ENCODE data around the gene TRIM54. TPM values are rescaled to one million over a fixed set of nuclear protein-coding genes. Genes with fewer than 3 reads are reported as not detected.

TRIM54 gene
- total and polyA plus RNA-seq, 2 of the 4 experiments (the other 2 are of a cell fraction), result 0.15 TPM; not detected in 1

DNA sequence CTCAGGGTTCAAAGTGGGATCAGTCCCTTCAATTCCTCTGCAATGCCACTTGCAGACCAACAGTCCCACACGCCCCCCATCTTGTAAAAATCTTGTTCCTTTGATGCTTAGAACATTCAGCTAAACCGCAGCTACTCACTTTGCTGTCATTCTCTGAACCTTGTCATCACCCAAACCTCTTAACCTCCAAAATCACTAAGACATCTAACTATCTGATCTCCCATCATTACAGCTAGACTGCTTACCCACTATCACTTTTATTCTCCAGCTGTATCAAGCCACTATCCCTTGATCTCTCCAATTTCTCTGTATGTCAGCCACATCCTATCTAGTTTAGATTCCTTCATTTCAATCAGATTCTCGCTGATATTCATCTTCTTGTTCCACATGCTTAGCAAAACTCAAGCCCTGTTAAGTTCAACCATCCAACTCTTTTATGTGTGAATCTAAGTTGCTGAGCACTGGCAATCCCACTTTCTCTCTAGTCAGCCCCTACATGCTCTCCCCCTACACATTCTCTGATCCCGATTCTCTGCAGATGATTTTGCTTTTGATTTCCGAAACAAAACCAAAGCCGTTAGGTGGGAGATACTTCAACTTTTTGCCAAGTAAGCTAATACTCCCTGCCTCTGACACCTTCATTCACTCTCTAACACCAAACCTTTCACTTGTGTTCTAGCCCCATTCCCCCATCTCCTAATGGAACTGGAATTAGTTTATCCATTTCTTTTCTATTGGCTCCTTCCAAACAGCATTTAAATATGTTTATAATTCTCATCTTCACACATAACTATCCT is 69.8 kb downstream of the TRIM54 start:
- Histone ChIP-seq H3K4ac (ENCODE audit: low read depth, low read length) (no peak overlapping the region), H2BK5ac (ENCODE audit: low read depth, low read length, poor library complexity, severe bottlenecking) (no peak overlapping the region), H2BK120ac (ENCODE audit: low read depth, low read length) (no peak overlapping the region), H3K27ac (ENCODE audit: insufficient read depth, low read length) (no peak overlapping the region), H3K4me2 (ENCODE audit: low read depth, low read length) (no peak overlapping the region), H2AFZ (replicated peaks; ENCODE audit: low read length, poor library complexity) (no peak overlapping the region), H2AK5ac (ENCODE audit: low read depth, low read length) (no peak overlapping the region), H3K36me3 (ENCODE audit: control insufficient read depth, insufficient read depth, low read length) (no peaks in the 10 kb centered on the region), H4K5ac (ENCODE audit: low read depth, low read length) (no peak overlapping the region), H3K4me3 (ENCODE audit: insufficient read depth, low read depth, low read length) (no peak overlapping the region), H4K91ac (ENCODE audit: insufficient read depth, low read depth, low read length) (no peak overlapping the region), H3K18ac (ENCODE audit: low read depth, low read length) (no peak overlapping the region), H2BK15ac (ENCODE audit: low read depth, low read length) (no peak overlapping the region), H3K9me1 (ENCODE audit: insufficient read depth, low read length) (no peaks in the 10 kb centered on the region), H2AK9ac (replicated peaks; ENCODE audit: low read depth, low read length, poor library complexity) (no peak overlapping the region), H3K9ac (ENCODE audit: low read depth, low read length) (no peak overlapping the region), H2BK20ac (ENCODE audit: low read depth, low read length) (no peak overlapping the region), H3K79me1 (ENCODE audit: low read depth in 1 of 2, low read length in 2 of 2) (peaks cover 25 to 56% of the 10 kb centered on the region in 2 experiments), H3K23ac (ENCODE audit: low read depth, low read length) (no peak overlapping the region), H3K9me3 (ENCODE audit: control insufficient read depth, insufficient read depth, low read length) (no peaks in the 10 kb centered on the region), H4K20me1 (ENCODE audit: insufficient read depth, low read length) (no peaks in the 10 kb centered on the region; the same call in 1 of the 2 replicates), H3K27me3 (ENCODE audit: control insufficient read depth, insufficient read depth, low read length) (no peaks in the 10 kb centered on the region), H3K56ac (ENCODE audit: extremely low read depth, insufficient read depth, low read length) (no peak overlapping the region), H3K4me1 (ENCODE audit: control insufficient read depth, insufficient read depth, low read length) (peaks cover 5% of the 10 kb centered on the region), H4K8ac (ENCODE audit: low read depth in 2 of 2, low read length in 2 of 2) (no peak overlapping the region), H3K14ac (replicated peaks; ENCODE audit: low read depth, low read length) (no peak overlapping the region)
- ChIA-PET POLR2A (ENCODE audit: unreplicated experiment) (interaction anchor here (0.6 kb wide), 1 partner anchor 8 kb away, joined by 6 read pairs; no protein-coding TSS in a partner anchor), CTCF (no interaction called here)
- no TSS peak for BruUV-seq (replicated peaks)
- no peak for ATAC-seq (ENCODE audit: low read depth)
- DNase-seq, result no peak
- in situ Hi-C loops (cut with MboI; ENCODE audit: low sequenced_read_pairs), result no loop called here
- intact Hi-C loops (cut with micrococcal nuclease), result no loop called here
- 93% methylated on average over 2 of the region's 6 CpGs; no CpG with 5 or more reads in 1 of the 2 experiments for WGBS, 2 experiments (ENCODE audit: extremely low coverage in 2 of 2, insufficient read length in 1 of 2)
- dilution Hi-C loops (cut with HindIII; ENCODE audit: low sequenced_read_pairs, unreplicated experiment), result no loop called here
- TF ChIP-seq RFX5 (IDR thresholded peaks at IDR 0.05; ENCODE audit: low read depth, low read length) (no peak), MXI1 (IDR thresholded peaks at IDR 0.05; ENCODE audit: borderline replicate concordance, low read depth, low read length) (no peak), RCOR1 (IDR thresholded peaks at IDR 0.05; ENCODE audit: insufficient replicate concordance, low read length) (no peak), CTCF (conservative IDR thresholded peaks at IDR 0.05; ENCODE audit: low read depth, low read length) (no peak), SMC3 (IDR thresholded peaks at IDR 0.05; ENCODE audit: low read depth, low read length) (no peak), CHD1 (IDR thresholded peaks at IDR 0.05; ENCODE audit: low read depth, low read length) (no peak), FOS (IDR thresholded peaks at IDR 0.05; ENCODE audit: low read depth, low read length) (no peak), CEBPB (IDR thresholded peaks at IDR 0.05; ENCODE audit: low read depth, low read length) (no peak), NFE2L2 (IDR thresholded peaks at IDR 0.05; ENCODE audit: low read depth, low read length) (no peak), RAD21 (IDR thresholded peaks at IDR 0.05; ENCODE audit: low read length) (no peak), POLR2A (IDR thresholded peaks at IDR 0.05; ENCODE audit: low read depth, low read length) (no peak), ELK1 (IDR thresholded peaks at IDR 0.05; ENCODE audit: borderline replicate concordance, low read depth, low read length) (no peak), BHLHE40 (IDR thresholded peaks at IDR 0.05; ENCODE audit: low read depth, low read length) (no peak), MAFK (IDR thresholded peaks at IDR 0.05; ENCODE audit: low read depth, low read length) (no peak)
- TF ChIP-seq, protein P1, sequence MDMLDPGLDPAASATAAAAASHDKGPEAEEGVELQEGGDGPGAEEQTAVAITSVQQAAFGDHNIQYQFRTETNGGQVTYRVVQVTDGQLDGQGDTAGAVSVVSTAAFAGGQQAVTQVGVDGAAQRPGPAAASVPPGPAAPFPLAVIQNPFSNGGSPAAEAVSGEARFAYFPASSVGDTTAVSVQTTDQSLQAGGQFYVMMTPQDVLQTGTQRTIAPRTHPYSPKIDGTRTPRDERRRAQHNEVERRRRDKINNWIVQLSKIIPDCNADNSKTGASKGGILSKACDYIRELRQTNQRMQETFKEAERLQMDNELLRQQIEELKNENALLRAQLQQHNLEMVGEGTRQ (IDR thresholded peaks at IDR 0.05; ENCODE audit: low read depth, low read length), result no peak

Measured in IMR-90 (cell line).